ENCODE data around the gene FGFR3. TPM values are rescaled to one million over a fixed set of nuclear protein-coding genes. Genes with fewer than 3 reads are reported as not detected.

FGFR3 gene
- total and polyA plus RNA-seq, 9 of the 15 experiments (the other 6 are each of a cell fraction or from before 2014, with no cell fraction given): 1.2 to 60.4 (median 12.7) TPM

GRCh38 chr4:1784789-1785591 lies 8.1 kb upstream of the FGFR3 start (continued):
- TF ChIP-seq ZBTB40 (IDR thresholded peaks at IDR 0.05): 0 out of 2 replicates have a peak, but pooled peaks have one; percentile 20
- no peak for TF ChIP-seq ZBTB40 (CRISPR knock-in tag; IDR thresholded peaks at IDR 0.05)
- no peak for TF ChIP-seq RBM22 (IDR thresholded peaks at IDR 0.05; ENCODE audit: low read depth, low read length, poor library complexity, severe bottlenecking)
- no peak for TF ChIP-seq ZNF197 (CRISPR knock-in tag; IDR thresholded peaks at IDR 0.05; ENCODE audit: low read depth)
- TF ChIP-seq ZNF133 (CRISPR knock-in tag; IDR thresholded peaks at IDR 0.05): 0 out of 2 replicates have a peak, but pooled peaks have one; percentile 4
- TF ChIP-seq NCOR1 (IDR thresholded peaks at IDR 0.05): peak; percentile 95
- TF ChIP-seq RB1 (IDR thresholded peaks at IDR 0.05; ENCODE audit: low read depth): no peak
- no peak for TF ChIP-seq ZNF23 (CRISPR knock-in tag; IDR thresholded peaks at IDR 0.05)
- no peak for TF ChIP-seq ZNF609 (CRISPR knock-in tag; IDR thresholded peaks at IDR 0.05; ENCODE audit: borderline replicate concordance)
- TF ChIP-seq SMARCE1 (IDR thresholded peaks at IDR 0.05): peak; percentile 86; the same call in 1 of the 2 replicates
- no peak for TF ChIP-seq ASH1L (IDR thresholded peaks at IDR 0.05; ENCODE audit: borderline replicate concordance, low read depth, partially characterized antibody)
- no peak for TF ChIP-seq ELK1 (CRISPR knock-in tag; IDR thresholded peaks at IDR 0.05)
